ENCODE measurements around the gene CILP.

- no peak for TF ChIP-seq TAF1 (IDR thresholded peaks at IDR 0.05; ENCODE audit: borderline replicate concordance, low read depth, low read length)
- TF ChIP-seq POLR2AphosphoS5 (IDR thresholded peaks at IDR 0.05; ENCODE audit: low read depth, low read length) = no peak
These were observed 6.2 kb downstream of the CILP start for GRCh38 chr15:65204931-65205660.

All from GM12892 (cell line).